H1 (cell line): Measurements from ENCODE around the gene EGFR. TPM values are rescaled to one million over a fixed set of nuclear protein-coding genes. Genes with fewer than 3 reads are reported as not detected.

Source experiments
- CTCF ChIA-PET: fragments of 300-600 bp; sonication (Branson Sonifier 250); formaldehyde crosslinking; loops from one replicate; lab custom pipeline; 2021; ENCODE audit not compliant: partially characterized antibody; lab: Charles Lee
- POLR2A ChIA-PET: fragments of 300-600 bp; sonication (Branson Sonifier 250); formaldehyde crosslinking; loops from one replicate; lab custom pipeline; 2021; ENCODE audit warnings: inconsistent platforms; ENCODE audit not compliant: partially characterized antibody; lab: Charles Lee
- DNase-seq, 2 experiments: peaks; one replicate each; pipeline versions ENCODE4 v3.0.0 to v3.0.0-alpha.2; 2010 to 2022; ENCODE audit warnings: low spot score in 2 of 2, low read depth in 1 of 2, mixed read lengths in 1 of 2
- FAIRE-seq: peaks from 2 replicates; lab custom pipeline; 2011; peaks lifted over from hg19 to GRCh38; lab: Jason Lieb, UNC
- H2AFZ ChIP-seq: 2 replicates; pipeline ENCODE4 v1.8.1; 2012; ENCODE audit warnings: low read length, inconsistent platforms
- H2AK5ac ChIP-seq: 2 replicates; pipeline ENCODE4 v1.6.1; 2013; ENCODE audit warnings: low read depth, low read length
- H2BK120ac ChIP-seq: replicated peaks from 2 replicates; pipeline ENCODE3; 2013; ENCODE audit warnings: low read depth, low read length, inconsistent platforms
- H2BK12ac ChIP-seq: 2 replicates; pipeline ENCODE4 v1.6.1; 2013; ENCODE audit warnings: low read depth, low read length
- H2BK15ac ChIP-seq: 2 replicates; pipeline ENCODE4 v1.6.1; 2013; ENCODE audit warnings: low read length
- H2BK20ac ChIP-seq: 2 replicates; pipeline ENCODE4 v1.6.1; 2013; ENCODE audit warnings: low read length
- H2BK5ac ChIP-seq: 2 replicates; pipeline ENCODE4 v1.6.1; 2013; ENCODE audit warnings: low read depth, low read length
- H3K14ac ChIP-seq: 2 replicates; pipeline ENCODE4 v1.6.1; 2013; ENCODE audit warnings: inconsistent platforms; ENCODE audit not compliant: insufficient read length
- H3K18ac ChIP-seq: 2 replicates; pipeline ENCODE4 v1.6.1; 2013; ENCODE audit warnings: low read length; ENCODE audit errors: extremely low read depth
- H3K23ac ChIP-seq: 2 replicates; pipeline ENCODE4 v1.6.1; 2013; ENCODE audit warnings: inconsistent platforms; ENCODE audit not compliant: insufficient read length
- H3K23me2 ChIP-seq: 2 replicates; pipeline ENCODE4 v1.6.1; 2013; ENCODE audit warnings: low read depth, low read length
- H3K27ac ChIP-seq: 2 replicates; pipeline ENCODE4 v1.6.1; 2011; ENCODE audit warnings: low read depth, low read length, inconsistent platforms
- H3K27me3 ChIP-seq, 4 experiments: replicated peaks in 1 of 4; 1 replicate in 1 of 4; 2 replicates in 3 of 4; pipeline versions ENCODE4 v1.6.1 to v1.8.1; 2011 to 2013; ENCODE audit warnings: low read length in 3 of 4, mild to moderate bottlenecking in 3 of 4, inconsistent platforms in 2 of 4, mixed read lengths in 2 of 4, moderate library complexity in 1 of 4; ENCODE audit not compliant: control insufficient read depth in 3 of 4, insufficient read depth in 3 of 4; ENCODE audit errors: extremely low read depth in 1 of 4
- H3K36me3 ChIP-seq, 4 experiments: 2 replicates each; pipeline versions ENCODE4 v1.6.1 to v1.8.1; 2011 to 2013; ENCODE audit warnings: mild to moderate bottlenecking in 4 of 4, low read length in 3 of 4, moderate library complexity in 2 of 4, control low read depth in 1 of 4, inconsistent platforms in 1 of 4; ENCODE audit not compliant: insufficient read depth in 4 of 4, control insufficient read depth in 2 of 4
- H3K4ac ChIP-seq: replicated peaks from 2 replicates; pipeline ENCODE3; 2013; ENCODE audit warnings: low read length, low read depth, mixed read lengths, inconsistent platforms; ENCODE audit not compliant: insufficient read length
- H3K4me1 ChIP-seq, 4 experiments: replicated peaks in 1 of 4; 1 replicate in 1 of 4; 2 replicates in 3 of 4; pipeline versions ENCODE4 v1.6.1 to v1.8.1; 2011 to 2013; ENCODE audit warnings: low read length in 3 of 4, inconsistent platforms in 2 of 4, mixed read lengths in 1 of 4; ENCODE audit not compliant: insufficient read depth in 4 of 4, control insufficient read depth in 3 of 4
- H3K4me2 ChIP-seq, 2 experiments: 2 replicates each; pipeline versions ENCODE4 v1.6.1 to v1.8.1; 2011 to 2013; ENCODE audit warnings: low read depth in 2 of 2, low read length in 2 of 2, control low read depth in 1 of 2, inconsistent platforms in 1 of 2, mild to moderate bottlenecking in 1 of 2; ENCODE audit not compliant: insufficient read depth in 1 of 2
- H3K4me3 ChIP-seq, 4 experiments: fragments of 200-600, 300-600 bp in 1 of 4; sonication (generic), shearing (Covaris generic), sonication (Bioruptor Twin) in 1 of 4; 2 replicates each; pipeline versions ENCODE4 v1.5.1 to v1.8.1; 2011 to 2016; ENCODE audit warnings: low read length in 4 of 4, low read depth in 3 of 4, control low read depth in 2 of 4, inconsistent platforms in 2 of 4, mild to moderate bottlenecking in 2 of 4, mixed read lengths in 1 of 4, moderate library complexity in 1 of 4; ENCODE audit not compliant: insufficient read depth in 2 of 4; ENCODE audit errors: extremely low read depth in 1 of 4
- H3K56ac ChIP-seq: replicated peaks from 2 replicates; pipeline ENCODE3; 2013; ENCODE audit warnings: low read depth, mild to moderate bottlenecking, mixed read lengths, low read length, inconsistent platforms; ENCODE audit not compliant: insufficient read length
- H3K79me1 ChIP-seq: 2 replicates; pipeline ENCODE4 v1.6.1; 2013; ENCODE audit warnings: low read depth, low read length, control low read depth
- H3K79me2 ChIP-seq, 2 experiments: 2 replicates each; pipeline versions ENCODE4 v1.6.1 to v1.8.1; 2012 to 2013; ENCODE audit warnings: low read length in 2 of 2, mild to moderate bottlenecking in 2 of 2, inconsistent platforms in 1 of 2; ENCODE audit not compliant: insufficient read depth in 2 of 2, control insufficient read depth in 1 of 2
- H3K9ac ChIP-seq, 4 experiments: replicated peaks in 1 of 4; 1 replicate in 1 of 4; 2 replicates in 3 of 4; pipeline versions ENCODE4 v1.6.1 to v1.8.1; 2011 to 2013; ENCODE audit warnings: low read depth in 3 of 4, low read length in 3 of 4, control low read depth in 2 of 4, mild to moderate bottlenecking in 2 of 4, moderate library complexity in 2 of 4, inconsistent platforms in 1 of 4; ENCODE audit errors: extremely low read depth in 1 of 4
- H3K9me3 ChIP-seq, 2 experiments: 2 replicates each; pipeline versions ENCODE4 v1.6.1 to v1.8.1; 2012 to 2013; ENCODE audit warnings: mild to moderate bottlenecking in 2 of 2, moderate library complexity in 2 of 2, control low read depth in 1 of 2, inconsistent platforms in 1 of 2, low read depth in 1 of 2, low read length in 1 of 2, mixed read lengths in 1 of 2; ENCODE audit not compliant: insufficient read depth in 2 of 2
- H4K20me1 ChIP-seq, 2 experiments: replicated peaks in 1 of 2; 2 replicates each; pipeline versions ENCODE3 to v1.8.1; 2011 to 2013; ENCODE audit warnings: inconsistent platforms in 2 of 2, low read length in 2 of 2, mild to moderate bottlenecking in 1 of 2; ENCODE audit not compliant: insufficient read depth in 2 of 2, control insufficient read depth in 1 of 2
- H4K5ac ChIP-seq: 2 replicates; pipeline ENCODE4 v1.6.1; 2013; ENCODE audit warnings: low read length, low read depth, mixed read lengths, inconsistent platforms; ENCODE audit not compliant: insufficient read length
- H4K8ac ChIP-seq: 2 replicates; pipeline ENCODE4 v1.8.0; 2013; ENCODE audit warnings: mild to moderate bottlenecking, moderate library complexity, low read length, inconsistent platforms; ENCODE audit not compliant: insufficient read depth; ENCODE audit errors: extremely low read depth
- H4K91ac ChIP-seq: replicated peaks from 2 replicates; pipeline ENCODE3; 2013; ENCODE audit warnings: low read length, mixed read lengths, inconsistent platforms; ENCODE audit not compliant: insufficient read length
- GABPA ChIP-seq: IDR thresholded peaks from 2 replicates; pipeline ENCODE4 v1.6.1; 2011; ENCODE audit warnings: mild to moderate bottlenecking, low read length, moderate library complexity, borderline replicate concordance; ENCODE audit not compliant: insufficient read depth
- KDM1A ChIP-seq: fragments of 200-600, 300-600 bp; sonication (generic); IDR thresholded peaks from 2 replicates; pipeline ENCODE4 v1.7.1; 2016; ENCODE audit warnings: mild to moderate bottlenecking, low read length, borderline replicate concordance
- POLR2AphosphoS5 ChIP-seq: IDR thresholded peaks from 2 replicates; pipeline ENCODE4 v1.6.1; 2011; ENCODE audit warnings: low read depth, low read length
- RBBP5 ChIP-seq: IDR thresholded peaks from 2 replicates; pipeline ENCODE4 v1.7.1; 2012; ENCODE audit warnings: low read depth, mild to moderate bottlenecking, inconsistent platforms, low read length, moderate library complexity, borderline replicate concordance
- RFX5 ChIP-seq: IDR thresholded peaks from 2 replicates; pipeline ENCODE4 v1.6.1; 2011; ENCODE audit warnings: low read depth, low read length, improper control_type of control experiment, borderline replicate concordance
- SIN3A ChIP-seq, 2 experiments: IDR thresholded peaks in 1 of 2; conservative IDR thresholded peaks in 1 of 2; 2 replicates each; pipeline ENCODE4 v1.6.1; 2011 to 2012; ENCODE audit warnings: low read length in 2 of 2, improper control_type of control experiment in 1 of 2, low read depth in 1 of 2, mild to moderate bottlenecking in 1 of 2
- TAF7 ChIP-seq: optimal IDR thresholded peaks from 2 replicates; pipeline ENCODE3; 2011; ENCODE audit warnings: low read depth, mild to moderate bottlenecking, inconsistent platforms, low read length, moderate library complexity, borderline replicate concordance
- whole genome bisulfite sequencing, 2 experiments: shearing (Covaris generic) in 1 of 2; methylation state at CpG; one replicate each; pipeline versions ENCODE4 v1.1.6 to v1.1.7; 2013 to 2015; ENCODE audit warnings: low lambda C conversion rate in 2 of 2, mixed read lengths in 2 of 2, inconsistent platforms in 1 of 2, low coverage in 1 of 2, missing lambda C conversion rate in 1 of 2; ENCODE audit not compliant: insufficient replicate concordance in 2 of 2, insufficient coverage in 1 of 2, insufficient read length in 1 of 2; ENCODE audit errors: extremely low coverage in 1 of 2, missing lambda C conversion rate in 1 of 2; 5-methylcytosine and 5-hydroxymethylcytosine counted together
- polyA plus RNA-seq, 7 experiments: library from polyadenylated mRNA; depleted of rRNA in 3 of 7; stranded (reverse) in 5 of 7; unstranded in 2 of 7; fragments of >200 nt in 5 of 7; fragments of 200-250 nt in 2 of 7; gene quantifications; 1 replicate in 5 of 7; 2 replicates in 1 of 7; 4 replicates in 1 of 7; pipeline versions ENCODE4 v1.2.1 to v1.2.3, GENCODE V29; 2011 to 2013; ENCODE audit warnings: missing spikeins in 2 of 7, mixed read lengths in 2 of 7
- total RNA-seq: library from RNA; stranded (reverse); fragmentation: NEBNext Ultra II Directional; extraction: Animal tissue kit (Norgen Biotek cat#: 25700); gene quantifications from 2 replicates; pipeline ENCODE4 v1.2.1, GENCODE V29; 2021
- TF ChIP-seq, protein P1 (sequence below): IDR thresholded peaks from 2 replicates; pipeline ENCODE4 v1.6.1; 2011; ENCODE audit warnings: low read length, improper control_type of control experiment
- TF ChIP-seq, protein P2 (sequence below): IDR thresholded peaks from 2 replicates; pipeline ENCODE4 v1.6.1; 2012; ENCODE audit warnings: inconsistent platforms

The EGFR gene
- total and polyA plus RNA-seq, 2 of the 8 experiments (the other 6 are each of a cell fraction or from before 2014, with no cell fraction given) = 1.9 to 5.8 TPM

DNA sequence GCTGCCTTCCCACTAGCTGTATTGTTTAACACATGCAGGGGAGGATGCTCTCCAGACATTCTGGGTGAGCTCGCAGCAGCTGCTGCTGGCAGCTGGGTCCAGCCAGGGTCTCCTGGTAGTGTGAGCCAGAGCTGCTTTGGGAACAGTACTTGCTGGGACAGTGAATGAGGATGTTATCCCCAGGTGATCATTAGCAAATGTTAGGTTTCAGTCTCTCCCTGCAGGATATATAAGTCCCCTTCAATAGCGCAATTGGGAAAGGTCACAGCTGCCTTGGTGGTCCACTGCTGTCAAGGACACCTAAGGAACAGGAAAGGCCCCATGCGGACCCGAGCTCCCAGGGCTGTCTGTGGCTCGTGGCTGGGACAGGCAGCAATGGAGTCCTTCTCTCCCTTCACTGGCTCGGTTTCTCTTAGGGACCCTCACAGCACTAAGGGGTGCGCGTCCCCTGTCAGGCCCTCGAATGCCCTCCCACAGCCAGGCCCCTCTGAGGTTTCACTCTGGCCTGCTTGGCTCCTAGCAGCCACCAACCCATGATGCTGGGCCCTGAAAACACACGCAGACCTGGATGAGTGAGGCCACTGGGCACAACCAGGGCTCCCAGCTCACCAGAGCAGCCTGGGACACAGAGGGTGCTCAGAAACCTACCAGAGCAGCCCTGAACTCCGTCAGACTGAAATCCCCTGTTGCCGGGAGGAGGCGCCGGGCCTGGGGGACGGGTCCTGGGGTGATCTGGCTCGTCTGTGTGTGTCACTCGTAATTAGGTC lies 173.3 kb downstream of the EGFR start:
- no peaks in the 10 kb centered on the region for H3K79me2 ChIP-seq
- no peaks in the 10 kb centered on the region for H4K20me1 ChIP-seq
- H3K4me3 ChIP-seq = no peak overlapping the region
- no peaks in the 10 kb centered on the region; a peak in 2 of 7 replicates for H3K27me3 ChIP-seq
- no peaks in the 10 kb centered on the region for H3K23me2 ChIP-seq
- DNase-seq (peak in 1 of 2 experiments; percentile 57), FAIRE-seq (no peak)
- H2AK5ac ChIP-seq = peak overlapping the region; percentile 18; the same call in 1 of the 2 replicates
- H2BK120ac ChIP-seq = no peak overlapping the region
- H3K27ac ChIP-seq = no peak overlapping the region
- H2BK12ac ChIP-seq = peak overlapping the region; percentile 88; the same call in 1 of the 2 replicates
- H3K4me2 ChIP-seq = peak overlapping the region; percentile 10 to 30; a peak in 2 of 4 replicates
- no peak overlapping the region for H3K14ac ChIP-seq
- H3K36me3 ChIP-seq = no peaks in the 10 kb centered on the region
- no peak overlapping the region for H2BK15ac ChIP-seq
- H3K9ac ChIP-seq = no peak overlapping the region; a peak in 1 of 7 replicates
- H3K18ac ChIP-seq = peak overlapping the region; percentile 40
- H4K8ac ChIP-seq = no peak overlapping the region
- H3K9me3 ChIP-seq = no peaks in the 10 kb centered on the region
- POLR2A ChIA-PET = interaction anchor here (1.3 kb wide), 1 partner anchor 17 kb away, joined by 3 read pairs; no protein-coding TSS in a partner anchor
- H2BK20ac ChIP-seq = peak overlapping the region; percentile 37
- H3K4ac ChIP-seq = no peak overlapping the region
- no peak overlapping the region for H4K5ac ChIP-seq
- WGBS, 2 experiments = 64% methylated on average over 11 of the region's 17 CpGs; no CpG with 5 or more reads in 1 of the 2 experiments
- H3K56ac ChIP-seq = peak overlapping the region; percentile 43
- CTCF ChIA-PET = interaction anchor here (0.6 to 1.7 kb wide), 6 partner anchors 9 to 135 kb away, joined by 3 to 6 read pairs (median 4); no protein-coding TSS in a partner anchor
- H3K23ac ChIP-seq = no peak overlapping the region
- no peak overlapping the region for H2AFZ ChIP-seq
- peak overlapping the region; percentile 62 for H4K91ac ChIP-seq
- H2BK5ac ChIP-seq = peak overlapping the region; percentile 94
- H3K79me1 ChIP-seq = no peaks in the 10 kb centered on the region
- peaks cover 22 to 39% (median 37%) of the 10 kb centered on the region in 4 experiments for H3K4me1 ChIP-seq
- TF ChIP-seq RBBP5 (no peak), TAF7 (no peak), POLR2AphosphoS5 (no peak), RFX5 (no peak), SIN3A (conservative IDR thresholded peaks at IDR 0.05 in 1 of 2, IDR thresholded peaks at IDR 0.05 in 1 of 2; ENCODE audit: low read depth in 1 of 2, low read length in 2 of 2) (no peak), GABPA (no peak), KDM1A (no peak)
- TF ChIP-seq, protein P1, sequence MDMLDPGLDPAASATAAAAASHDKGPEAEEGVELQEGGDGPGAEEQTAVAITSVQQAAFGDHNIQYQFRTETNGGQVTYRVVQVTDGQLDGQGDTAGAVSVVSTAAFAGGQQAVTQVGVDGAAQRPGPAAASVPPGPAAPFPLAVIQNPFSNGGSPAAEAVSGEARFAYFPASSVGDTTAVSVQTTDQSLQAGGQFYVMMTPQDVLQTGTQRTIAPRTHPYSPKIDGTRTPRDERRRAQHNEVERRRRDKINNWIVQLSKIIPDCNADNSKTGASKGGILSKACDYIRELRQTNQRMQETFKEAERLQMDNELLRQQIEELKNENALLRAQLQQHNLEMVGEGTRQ = no peak
- TF ChIP-seq, protein P2, sequence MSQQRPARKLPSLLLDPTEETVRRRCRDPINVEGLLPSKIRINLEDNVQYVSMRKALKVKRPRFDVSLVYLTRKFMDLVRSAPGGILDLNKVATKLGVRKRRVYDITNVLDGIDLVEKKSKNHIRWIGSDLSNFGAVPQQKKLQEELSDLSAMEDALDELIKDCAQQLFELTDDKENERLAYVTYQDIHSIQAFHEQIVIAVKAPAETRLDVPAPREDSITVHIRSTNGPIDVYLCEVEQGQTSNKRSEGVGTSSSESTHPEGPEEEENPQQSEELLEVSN = no peak
